A549 treated with ZK216348 at 1 μM for 4 hours (cell line): Measurements from ENCODE around the gene SETD1A. TPM values are rescaled to one million over a fixed set of nuclear protein-coding genes. Genes with fewer than 3 reads are reported as not detected.

Source experiments
- total RNA-seq: library from RNA; stranded (reverse); fragments of 200-300 nt; extraction: Qiagen RNA extraction; gene quantifications from 5 replicates; pipeline ENCODE4 v1.2.3, GENCODE V29; 2022; ENCODE audit warnings: low read depth

Gene SETD1A
- total RNA-seq, result 12.6 to 22.9 TPM (median 21.6 TPM) in 5 replicates

DNA sequence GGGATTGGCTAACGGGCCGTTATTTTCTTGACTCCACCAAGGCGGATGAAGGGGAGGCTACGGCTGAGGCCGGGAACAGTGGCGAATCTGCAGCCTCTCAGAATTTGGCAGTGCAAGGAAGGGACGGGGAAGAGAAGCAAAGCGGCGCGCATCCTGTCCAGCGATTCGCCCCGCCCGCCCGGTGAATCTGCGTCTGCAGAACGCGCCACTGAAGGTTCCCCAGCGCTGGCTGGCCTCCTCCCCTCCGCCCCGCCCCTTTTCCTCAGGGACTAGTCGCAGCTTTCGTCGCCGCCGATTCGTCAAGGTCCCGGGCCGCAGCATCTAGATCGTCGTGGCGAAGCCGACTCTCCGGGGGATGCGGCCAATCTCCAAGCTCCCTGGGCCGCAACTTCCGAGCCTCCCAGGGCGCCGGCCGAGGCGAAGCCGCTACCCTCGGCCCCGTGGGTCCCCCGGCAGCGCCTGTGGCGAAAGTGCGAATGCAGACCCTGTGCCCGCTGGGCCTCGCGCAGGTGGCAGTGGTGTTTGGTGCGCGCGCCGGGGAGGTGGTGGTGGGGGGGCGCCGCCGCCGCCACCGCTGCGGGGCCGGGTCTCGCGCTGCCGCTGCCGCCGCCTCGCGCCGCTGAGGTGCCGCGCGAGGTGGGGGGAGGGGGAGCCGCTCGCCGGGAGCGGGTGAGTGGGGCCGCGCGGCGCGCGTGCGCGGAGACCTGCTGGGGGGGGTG lies at the start of gene SETD1A:
Gene SETD1A (plus strand): TSS at position 299 of the 719 bp plus-strand sequence. CDS start 978 bp downstream, outside the sequence.

DNA sequence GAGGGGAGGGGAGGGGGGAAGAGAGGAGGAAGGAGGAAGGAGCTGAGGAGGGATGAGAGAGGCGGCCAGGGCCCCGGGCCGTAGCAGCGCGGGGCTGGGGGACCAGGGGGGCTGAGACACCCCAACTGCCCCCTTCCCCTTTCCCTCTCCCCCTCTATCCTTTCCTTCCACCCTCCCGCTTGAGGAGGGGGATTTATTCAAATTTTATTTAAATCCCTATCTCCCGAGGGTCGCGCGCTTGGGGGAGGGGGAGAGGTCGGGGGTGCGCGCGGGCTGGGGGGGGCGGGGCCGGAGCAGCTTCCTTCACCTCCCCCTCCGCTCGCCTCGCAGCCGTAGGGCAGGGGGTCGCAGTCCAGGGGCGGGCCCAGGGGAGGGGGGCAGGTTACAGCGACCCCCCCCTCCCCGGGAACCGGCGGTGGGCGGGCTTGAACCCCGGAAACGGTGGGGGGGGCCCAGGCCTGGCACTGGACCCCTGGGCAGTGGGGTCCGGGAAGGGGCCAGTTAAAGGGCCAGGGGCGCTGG lies 33.9 kb upstream of the SETD1A start, which contains the start of gene FBXL19:
Gene FBXL19 (plus strand): TSS at position 19 of the 522 bp plus-strand sequence. CDS start 2,183 bp downstream, outside the sequence.

DNA sequence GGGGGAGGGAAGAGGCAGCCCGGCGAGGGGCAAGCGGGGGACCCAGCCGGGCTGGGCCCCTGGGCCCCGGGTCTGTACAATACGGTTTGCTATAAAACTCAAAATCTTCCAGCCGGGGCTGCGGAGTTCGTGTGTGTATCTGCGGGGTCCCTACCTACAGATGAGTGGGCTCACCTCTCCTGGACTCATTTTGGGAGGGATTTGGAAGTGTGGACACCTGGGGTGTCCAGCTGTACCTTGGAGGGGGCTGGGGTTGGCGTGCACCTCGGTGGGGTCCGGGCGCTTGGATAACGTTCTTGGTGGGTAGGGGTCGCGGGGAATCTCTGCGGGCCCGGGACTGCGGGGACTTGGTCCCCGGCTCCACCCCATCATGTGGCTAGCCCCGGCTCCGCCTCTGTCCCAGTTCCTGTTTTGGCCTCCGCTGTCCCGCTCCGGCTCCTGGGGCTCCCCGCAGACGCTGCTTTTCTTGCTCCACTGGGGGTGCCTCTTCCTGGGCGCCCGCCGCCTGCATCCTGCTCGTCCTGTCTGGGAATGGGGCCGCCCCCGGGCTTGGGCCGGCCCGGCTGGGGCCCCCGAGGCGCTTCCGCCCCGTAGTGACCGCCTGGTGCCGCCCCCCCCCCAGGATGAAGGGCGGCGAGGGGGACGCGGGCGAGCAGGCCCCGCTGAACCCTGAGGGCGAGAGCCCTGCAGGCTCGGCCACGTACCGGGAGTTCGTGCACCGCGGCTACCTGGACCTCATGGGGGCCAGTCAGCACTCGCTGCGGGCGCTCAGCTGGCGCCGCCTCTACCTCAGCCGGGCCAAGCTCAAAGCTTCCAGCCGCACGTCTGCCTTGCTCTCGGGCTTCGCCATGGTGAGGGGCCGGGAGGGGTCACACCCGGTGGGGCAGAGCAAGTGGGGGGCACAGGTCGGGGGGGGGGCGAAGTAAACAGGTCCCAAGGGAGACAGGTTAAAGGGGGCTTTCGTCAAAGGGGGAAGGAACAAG lies 8.6 kb upstream of the SETD1A start, which contains the start of gene ORAI3:
Gene ORAI3 (plus strand): TSS at position 402 of the 983 bp plus-strand sequence. CDS start 222 bp downstream, at position 624.

DNA sequence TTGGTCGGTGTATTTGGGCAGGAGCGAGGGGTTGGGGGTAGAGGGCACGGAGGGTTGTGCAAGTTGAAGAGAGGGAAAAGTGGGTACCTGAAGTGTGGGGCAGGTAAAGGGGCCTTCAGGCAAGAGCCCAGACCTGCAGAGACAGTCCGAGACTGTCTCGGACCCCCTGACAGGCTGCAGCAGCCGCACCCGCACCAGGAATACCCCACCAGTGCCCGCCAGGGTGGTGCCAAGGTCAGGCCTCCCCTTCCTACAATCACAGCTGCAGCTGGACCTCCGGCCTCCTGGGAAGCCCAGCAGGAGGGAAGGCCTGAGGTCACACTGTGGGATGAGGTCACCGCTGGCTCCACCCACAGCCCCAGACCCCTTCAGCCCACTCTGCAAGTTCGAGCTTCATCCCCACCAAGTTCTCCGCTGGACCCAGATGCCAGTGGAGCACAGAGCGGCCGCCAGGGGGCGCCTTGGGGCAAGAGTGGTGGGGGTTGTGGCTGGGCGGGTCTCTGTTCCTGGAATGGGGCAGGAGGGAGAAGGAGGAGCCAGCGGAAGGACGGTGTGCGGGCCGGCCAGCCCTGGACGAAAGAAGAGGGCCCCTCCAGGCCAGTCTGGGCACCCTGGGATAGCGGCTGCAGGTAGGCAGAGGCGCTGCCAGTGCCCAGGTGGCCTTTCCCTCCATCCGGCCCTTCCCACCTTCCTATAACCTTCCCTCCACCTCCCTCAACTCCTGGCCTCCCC lies 27.3 kb downstream of the SETD1A start, which contains the start of gene HSD3B7:
Gene HSD3B7 (plus strand): TSS at position 539 of the 732 bp plus-strand sequence. CDS start 452 bp downstream, outside the sequence.

DNA sequence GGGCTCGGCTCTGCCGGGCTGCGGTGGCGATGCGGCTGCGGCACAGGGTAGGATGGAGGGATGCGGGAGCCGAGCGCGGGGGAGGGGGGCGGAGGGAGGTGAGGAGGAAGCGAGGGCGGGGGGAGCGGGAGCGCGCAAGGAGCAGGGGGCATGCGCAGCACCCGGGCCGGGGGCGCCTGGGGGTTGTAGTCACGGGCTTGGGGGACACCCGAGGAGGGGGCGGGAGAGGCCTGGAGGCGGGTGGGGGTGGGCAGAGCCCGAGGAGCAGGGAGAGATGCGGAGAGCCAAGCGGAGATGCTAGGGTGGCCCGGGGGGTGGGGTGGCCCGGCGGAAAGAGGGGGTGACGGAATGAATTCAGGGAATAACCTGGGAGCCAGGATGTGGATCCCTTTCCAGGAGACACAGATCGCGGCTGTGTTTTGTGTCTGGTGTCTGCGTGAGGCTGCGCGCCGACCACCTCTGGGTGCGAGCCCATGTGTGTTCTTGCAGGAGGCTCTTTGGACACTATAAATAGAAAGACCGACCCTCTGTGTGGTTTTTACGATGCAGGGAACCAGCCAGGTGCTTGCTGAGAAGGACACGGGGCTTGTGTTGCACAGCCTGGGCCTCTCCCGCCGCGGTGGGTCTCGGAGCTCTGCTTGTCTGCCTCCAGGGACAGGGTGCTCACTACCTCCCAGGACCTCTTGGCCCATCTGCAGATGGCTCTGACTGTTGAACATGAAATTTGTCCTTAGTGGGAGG lies 53.2 kb downstream of the SETD1A start, which contains the start of gene STX1B:
Gene STX1B (minus strand): TSS at position 54 of the 741 bp plus-strand sequence. CDS start 242 bp downstream, outside the sequence.

DNA sequence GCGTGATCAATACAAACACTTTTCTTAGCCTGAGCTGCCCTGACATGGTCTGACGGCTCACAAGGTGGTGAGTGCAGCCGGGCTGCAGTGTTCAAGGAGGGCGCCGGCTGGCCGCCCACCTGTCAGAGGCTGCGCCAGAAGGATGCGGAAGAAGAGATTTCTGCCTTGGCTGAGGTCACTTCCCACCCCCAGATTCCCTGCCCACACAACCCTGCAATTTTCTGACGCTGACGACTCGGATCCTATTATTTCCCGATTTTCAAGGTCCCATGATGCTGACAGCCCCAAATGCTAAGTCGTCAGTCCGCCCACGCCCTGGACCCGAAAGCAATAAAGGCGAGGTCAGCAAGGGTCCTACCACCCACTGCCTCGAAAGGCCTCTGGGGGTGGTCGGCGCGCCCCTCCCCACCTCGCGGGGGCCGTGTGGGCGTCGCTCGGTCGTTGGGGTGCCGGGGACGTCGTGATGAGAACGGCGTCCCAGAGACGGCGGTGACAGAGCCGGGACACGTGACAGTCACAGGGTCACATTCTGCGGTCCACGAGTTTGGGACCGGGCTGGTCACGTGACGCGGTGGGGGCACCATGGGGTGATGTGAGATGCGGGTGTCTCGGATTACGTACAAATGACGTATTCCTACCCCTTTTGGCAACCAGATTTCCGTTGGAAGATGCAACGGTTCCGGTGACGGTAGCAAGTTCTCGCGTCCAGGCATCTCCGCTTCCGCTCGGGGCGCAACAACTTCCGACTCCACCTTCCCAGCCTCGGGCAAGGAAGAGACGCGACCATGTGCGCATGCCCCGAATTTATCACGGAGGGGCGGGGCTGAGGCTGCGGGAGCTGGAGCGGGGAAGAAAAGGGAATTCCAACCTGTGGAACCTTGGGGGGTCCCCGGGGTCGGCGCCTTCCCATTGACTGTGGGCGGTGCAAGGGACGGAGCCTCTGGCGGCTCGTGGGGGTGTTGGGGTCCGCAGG lies 75.5 kb downstream of the SETD1A start, which contains the start of gene STX4:
Gene STX4 (plus strand): TSS at position 823 of the 973 bp plus-strand sequence. CDS start 248 bp downstream, outside the sequence.

Other genes starting within 250 kb of the SETD1A start
- gene PHKG2, start 209.3 kb upstream of the SETD1A start, total RNA-seq, result 15.2 to 28.7 TPM (median 25.5 TPM) in 5 replicates
- gene CFAP119, start 195.7 kb upstream of the SETD1A start, total RNA-seq, result 4.3 to 10.0 TPM (median 8.4 TPM) in 5 replicates
- 51.8 to 92.6 TPM (median 84.3 TPM) in 5 replicates for gene RNF40, start 195.4 kb upstream of the SETD1A start, total RNA-seq
- 15.6 to 17.9 TPM (median 17.8 TPM) in 5 replicates for gene ZNF629, start 170.5 kb upstream of the SETD1A start, total RNA-seq
- gene BCL7C, start 63.7 kb upstream of the SETD1A start, total RNA-seq, result 24.0 to 43.8 TPM (median 43.2 TPM) in 5 replicates
- 0.14 to 0.32 TPM (median 0.30 TPM) in 3 of 5 replicates, not detected in the others for gene CTF1, start 61.1 kb upstream of the SETD1A start, total RNA-seq
- gene FBXL19, start 34.2 kb upstream of the SETD1A start, total RNA-seq, result 8.6 to 23.7 TPM (median 22.0 TPM) in 5 replicates
- gene ORAI3, start 8.7 kb upstream of the SETD1A start, total RNA-seq, result 8.1 to 18.1 TPM (median 12.5 TPM) in 5 replicates
- gene HSD3B7, start 27.5 kb downstream of the SETD1A start, total RNA-seq, result 9.5 to 18.2 TPM (median 13.8 TPM) in 5 replicates
- gene STX1B, start 52.9 kb downstream of the SETD1A start, total RNA-seq, result 1.6 to 2.9 TPM (median 1.8 TPM) in 5 replicates
- gene STX4, start 75.8 kb downstream of the SETD1A start, total RNA-seq, result 48.5 to 73.3 TPM (median 68.5 TPM) in 5 replicates
- 7.2 to 21.8 TPM (median 16.1 TPM) in 5 replicates for gene ZNF668, start 116.5 kb downstream of the SETD1A start, total RNA-seq
- gene ZNF646, start 116.7 kb downstream of the SETD1A start, total RNA-seq, result 5.1 to 13.5 TPM (median 11.6 TPM) in 5 replicates
- 0.59 to 2.0 TPM (median 1.3 TPM) in 5 replicates for gene PRSS53, start 131.2 kb downstream of the SETD1A start, total RNA-seq
- 86.0 to 147 TPM (median 138 TPM) in 5 replicates for gene VKORC1, start 137.0 kb downstream of the SETD1A start, total RNA-seq
- gene BCKDK, start 150.6 kb downstream of the SETD1A start, total RNA-seq, result 31.9 to 56.2 TPM (median 47.4 TPM) in 5 replicates
- 32.5 to 46.4 TPM (median 43.1 TPM) in 5 replicates for gene KAT8, start 159.9 kb downstream of the SETD1A start, total RNA-seq
- 0.80 to 1.2 TPM (median 0.91 TPM) in 5 replicates for gene PRSS8, start 178.0 kb downstream of the SETD1A start, total RNA-seq
- 0.83 to 2.0 TPM (median 0.93 TPM) in 5 replicates for gene PRSS36, start 192.3 kb downstream of the SETD1A start, total RNA-seq
- 500 to 693 TPM (median 524 TPM) in 5 replicates for gene FUS, start 222.4 kb downstream of the SETD1A start, total RNA-seq
- 22.6 to 44.7 TPM (median 37.8 TPM) in 5 replicates for gene PYCARD, start 245.0 kb downstream of the SETD1A start, total RNA-seq